Measurements from ENCODE around the gene ZC3H4.

Gene ZC3H4

DNA sequence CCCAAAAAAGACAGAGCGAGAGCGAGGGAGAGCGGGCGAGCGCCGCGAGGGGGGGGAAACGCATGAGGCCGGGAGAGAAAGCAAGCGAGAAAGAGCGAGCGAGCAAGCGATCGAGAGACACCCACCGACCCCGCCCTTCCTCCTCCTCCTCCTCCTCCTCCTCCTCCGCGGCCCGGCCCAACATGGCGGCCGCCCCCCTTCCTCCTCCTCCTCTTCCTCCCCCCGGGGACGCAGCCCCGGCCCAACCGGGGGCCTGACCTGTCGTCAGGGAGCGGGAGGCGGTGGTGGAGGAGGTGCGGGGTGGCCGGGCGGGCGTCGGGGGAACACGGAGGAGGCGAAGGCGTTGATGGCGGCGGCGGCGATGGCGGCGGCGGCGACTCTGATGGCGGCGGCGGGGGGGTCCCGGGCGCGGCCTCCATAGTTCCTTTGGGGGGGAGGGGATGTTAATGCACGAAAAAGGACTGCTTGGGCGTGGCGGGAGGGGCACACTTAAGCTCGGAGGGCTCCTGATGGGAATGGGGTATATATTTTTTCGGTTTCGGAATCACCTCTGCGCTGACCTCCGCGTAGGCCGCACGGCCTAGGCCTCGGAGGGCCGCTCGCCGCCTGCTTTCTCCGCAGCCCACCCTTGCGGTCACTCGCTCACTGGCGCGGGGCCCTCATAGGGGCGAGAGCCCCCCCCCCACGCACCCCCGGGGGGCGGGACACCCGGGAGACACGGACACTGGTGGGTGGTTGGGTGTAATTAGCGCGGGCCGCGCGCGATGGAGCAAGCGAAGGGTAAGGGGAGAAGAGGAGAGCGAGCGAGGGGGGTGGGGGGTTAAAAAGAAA lies 1.2 kb downstream of the ZC3H4 start:
- Histone ChIP-seq H3K79me2 (ENCODE audit: insufficient read depth, low read length) (peaks cover 54% of the 10 kb centered on the region), H3K9me2 (replicated peaks; ENCODE audit: low read depth, low read length) (no peaks in the 10 kb centered on the region), H3K4me3 (ENCODE audit: low read length, poor library complexity, severe bottlenecking) (peak overlapping the region; percentile 99), H3K4me2 (ENCODE audit: low read depth, low read length, poor library complexity, severe bottlenecking) (peak overlapping the region; percentile 82), H3K9me3 (ENCODE audit: insufficient read depth, low read depth, low read length) (no peaks in the 10 kb centered on the region), H3K9ac (ENCODE audit: low read depth, low read length, poor library complexity, severe bottlenecking) (peak overlapping the region; percentile 100), H4K20me1 (ENCODE audit: insufficient read depth, low read length, poor library complexity, severe bottlenecking) (peaks cover 9% of the 10 kb centered on the region), H3F3A (ENCODE audit: low read depth) (peaks cover 24% of the 10 kb centered on the region), H3K27me3 (ENCODE audit: insufficient read depth, low read length, poor library complexity, severe bottlenecking) (peaks cover 19% of the 10 kb centered on the region), H3K4me1 (ENCODE audit: insufficient read depth, low read length, poor library complexity, severe bottlenecking) (peaks cover 38% of the 10 kb centered on the region), H3K36me3 (ENCODE audit: insufficient read depth, low read length) (peaks cover 12% of the 10 kb centered on the region), H2AFZ (ENCODE audit: low read length) (peak overlapping the region; percentile 34; the same call in 1 of the 2 replicates)
- no peak for TF ChIP-seq EZH2phosphoT487 (IDR thresholded peaks at IDR 0.05; ENCODE audit: borderline replicate concordance)
- TF ChIP-seq, protein P1, sequence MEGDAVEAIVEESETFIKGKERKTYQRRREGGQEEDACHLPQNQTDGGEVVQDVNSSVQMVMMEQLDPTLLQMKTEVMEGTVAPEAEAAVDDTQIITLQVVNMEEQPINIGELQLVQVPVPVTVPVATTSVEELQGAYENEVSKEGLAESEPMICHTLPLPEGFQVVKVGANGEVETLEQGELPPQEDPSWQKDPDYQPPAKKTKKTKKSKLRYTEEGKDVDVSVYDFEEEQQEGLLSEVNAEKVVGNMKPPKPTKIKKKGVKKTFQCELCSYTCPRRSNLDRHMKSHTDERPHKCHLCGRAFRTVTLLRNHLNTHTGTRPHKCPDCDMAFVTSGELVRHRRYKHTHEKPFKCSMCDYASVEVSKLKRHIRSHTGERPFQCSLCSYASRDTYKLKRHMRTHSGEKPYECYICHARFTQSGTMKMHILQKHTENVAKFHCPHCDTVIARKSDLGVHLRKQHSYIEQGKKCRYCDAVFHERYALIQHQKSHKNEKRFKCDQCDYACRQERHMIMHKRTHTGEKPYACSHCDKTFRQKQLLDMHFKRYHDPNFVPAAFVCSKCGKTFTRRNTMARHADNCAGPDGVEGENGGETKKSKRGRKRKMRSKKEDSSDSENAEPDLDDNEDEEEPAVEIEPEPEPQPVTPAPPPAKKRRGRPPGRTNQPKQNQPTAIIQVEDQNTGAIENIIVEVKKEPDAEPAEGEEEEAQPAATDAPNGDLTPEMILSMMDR (conservative IDR thresholded peaks at IDR 0.05; ENCODE audit: low read length): no peak

DNA sequence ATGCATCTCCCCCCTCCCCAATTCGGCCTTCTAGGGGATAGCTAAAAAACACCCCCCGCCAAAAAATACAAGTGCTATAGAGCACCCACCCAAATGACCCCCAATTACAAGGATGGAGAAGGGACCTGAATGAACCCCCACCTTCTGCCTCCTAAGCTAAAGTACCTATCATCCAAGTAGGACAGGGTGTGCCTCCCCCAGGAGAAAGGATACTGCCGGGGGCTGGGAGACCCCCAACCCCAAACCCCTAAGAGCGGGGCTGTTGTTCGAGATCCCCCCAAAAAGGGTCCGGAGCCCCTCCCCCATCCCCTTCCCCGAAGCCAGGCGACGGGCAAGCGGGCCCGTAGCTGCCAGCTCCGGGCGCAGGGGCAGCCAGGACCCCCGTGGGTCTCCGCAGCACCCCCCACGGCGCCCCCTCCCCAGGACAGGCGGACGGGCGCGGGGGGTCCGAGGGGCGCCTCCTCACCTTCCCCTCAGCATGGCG lies 1.9 kb downstream of the ZC3H4 start:
- Histone ChIP-seq H3K79me2 (ENCODE audit: insufficient read depth, low read length) (peaks cover 58% of the 10 kb centered on the region), H3F3A (ENCODE audit: low read depth) (peaks cover 27% of the 10 kb centered on the region), H4K20me1 (ENCODE audit: insufficient read depth, low read length, poor library complexity, severe bottlenecking) (peaks cover 9% of the 10 kb centered on the region), H3K4me2 (ENCODE audit: low read depth, low read length, poor library complexity, severe bottlenecking) (peak overlapping the region; percentile 82), H3K4me3 (ENCODE audit: low read length, poor library complexity, severe bottlenecking) (peak overlapping the region; percentile 99), H2AFZ (ENCODE audit: low read length) (no peak overlapping the region), H3K27me3 (ENCODE audit: insufficient read depth, low read length, poor library complexity, severe bottlenecking) (peaks cover 19% of the 10 kb centered on the region), H3K36me3 (ENCODE audit: insufficient read depth, low read length) (peaks cover 12% of the 10 kb centered on the region), H3K9me3 (ENCODE audit: insufficient read depth, low read depth, low read length) (no peaks in the 10 kb centered on the region), H3K9ac (ENCODE audit: low read depth, low read length, poor library complexity, severe bottlenecking) (peak overlapping the region; percentile 100), H3K4me1 (ENCODE audit: insufficient read depth, low read length, poor library complexity, severe bottlenecking) (peaks cover 44% of the 10 kb centered on the region), H3K9me2 (replicated peaks; ENCODE audit: low read depth, low read length) (no peaks in the 10 kb centered on the region)
- TF ChIP-seq, protein P1 (conservative IDR thresholded peaks at IDR 0.05; ENCODE audit: low read length): no peak
- no peak for TF ChIP-seq EZH2phosphoT487 (IDR thresholded peaks at IDR 0.05; ENCODE audit: borderline replicate concordance)

DNA sequence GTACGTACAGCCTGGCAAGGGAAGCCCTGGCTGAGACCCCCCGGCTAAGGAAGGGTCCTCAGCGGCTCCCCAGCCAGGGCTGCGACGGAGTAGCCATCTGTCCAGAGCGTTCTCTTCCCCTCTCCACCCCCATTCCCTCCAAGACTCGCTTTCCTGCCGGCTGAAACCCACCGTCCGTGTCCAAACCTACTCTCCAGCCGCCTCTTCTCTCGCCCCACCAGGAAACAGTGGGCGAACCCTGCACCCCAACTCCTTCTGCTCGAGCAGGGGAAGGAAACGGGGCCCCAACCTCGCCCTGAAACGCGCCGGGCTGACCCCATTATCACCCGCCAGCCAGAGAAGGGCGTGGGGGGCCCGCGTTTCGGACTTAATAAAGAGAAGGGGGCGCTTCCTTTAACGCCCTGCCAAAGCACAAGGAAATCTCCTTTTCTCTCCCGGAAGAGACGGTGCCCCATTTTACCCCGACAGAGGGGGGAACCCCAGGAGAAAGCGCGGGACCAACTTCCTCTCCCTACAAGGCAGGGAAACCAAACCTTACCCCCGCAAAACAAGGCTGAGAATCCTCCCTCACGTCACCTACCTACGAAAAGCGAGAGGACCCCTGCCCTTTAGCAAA lies 2.5 kb downstream of the ZC3H4 start:
- Histone ChIP-seq H3K9me3 (ENCODE audit: insufficient read depth, low read depth, low read length) (no peaks in the 10 kb centered on the region), H3K79me2 (ENCODE audit: insufficient read depth, low read length) (peaks cover 64% of the 10 kb centered on the region), H3K4me3 (ENCODE audit: low read length, poor library complexity, severe bottlenecking) (peak overlapping the region; percentile 99), H3K27me3 (ENCODE audit: insufficient read depth, low read length, poor library complexity, severe bottlenecking) (peaks cover 19% of the 10 kb centered on the region), H4K20me1 (ENCODE audit: insufficient read depth, low read length, poor library complexity, severe bottlenecking) (peaks cover 9% of the 10 kb centered on the region), H3K9ac (ENCODE audit: low read depth, low read length, poor library complexity, severe bottlenecking) (peak overlapping the region; percentile 100), H3F3A (ENCODE audit: low read depth) (peaks cover 25% of the 10 kb centered on the region), H3K36me3 (ENCODE audit: insufficient read depth, low read length) (peaks cover 12% of the 10 kb centered on the region), H3K9me2 (replicated peaks; ENCODE audit: low read depth, low read length) (no peaks in the 10 kb centered on the region), H3K4me1 (ENCODE audit: insufficient read depth, low read length, poor library complexity, severe bottlenecking) (peaks cover 50% of the 10 kb centered on the region), H3K4me2 (ENCODE audit: low read depth, low read length, poor library complexity, severe bottlenecking) (peak overlapping the region; percentile 82), H2AFZ (ENCODE audit: low read length) (no peak overlapping the region)
- TF ChIP-seq, protein P1 (conservative IDR thresholded peaks at IDR 0.05; ENCODE audit: low read length): no peak
- no peak for TF ChIP-seq EZH2phosphoT487 (IDR thresholded peaks at IDR 0.05; ENCODE audit: borderline replicate concordance)

All from Loucy (cell line).